ENCODE results near the gene PDGFC.
A peak's percentile ranks its signal among the peaks of the same experiment; 100 is the strongest.

The PDGFC gene

DNA sequence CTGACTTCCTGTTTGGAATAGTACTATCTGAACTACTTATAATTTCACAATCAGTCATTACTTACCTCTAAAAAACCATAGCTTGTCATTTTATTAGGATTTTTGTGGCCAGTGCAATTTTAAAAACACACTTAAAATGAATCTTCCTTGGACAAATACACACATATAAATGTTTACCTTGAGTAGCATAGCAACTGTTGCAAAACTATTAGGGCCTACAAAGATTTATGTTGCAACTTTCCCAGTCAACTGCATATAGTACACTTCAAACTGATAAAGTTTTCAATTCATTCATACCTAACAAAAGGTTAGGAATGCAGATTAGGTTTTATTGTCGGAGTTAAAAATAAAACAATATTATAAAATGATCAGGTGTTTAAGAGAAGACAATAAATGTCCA is 193.0 kb downstream of the PDGFC start:
- no peak for DNase-seq

DNA sequence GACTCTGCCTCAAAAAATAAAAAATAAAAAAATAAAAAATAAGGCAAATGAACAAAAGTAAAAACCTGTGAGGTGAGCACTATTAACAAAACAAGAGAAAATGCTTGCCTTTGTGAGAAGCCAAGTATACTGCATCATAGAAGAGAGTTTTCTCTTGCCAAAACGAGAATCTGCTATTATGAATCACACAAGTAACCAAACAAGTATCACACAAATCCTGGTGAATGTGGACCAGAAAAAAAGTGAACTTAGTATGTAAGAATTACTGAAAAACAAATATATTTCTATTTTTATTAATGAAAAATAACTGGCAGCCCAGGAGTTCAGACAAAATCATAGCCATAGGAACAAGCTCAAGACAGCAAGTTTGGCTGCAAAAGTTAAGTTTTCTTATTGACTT is 193.5 kb downstream of the PDGFC start:
- no peak for DNase-seq

GRCh38 chr4:156775813-156776212 is 195.8 kb downstream of the PDGFC start:
- no peak for DNase-seq

- DNase-seq: no peak
Observed at GRCh38 chr4:156774422-156774821, 197.2 kb downstream of the PDGFC start.

GRCh38 chr4:156773648-156774357 is 197.8 kb downstream of the PDGFC start:
- DNase-seq: no peak

DNA sequence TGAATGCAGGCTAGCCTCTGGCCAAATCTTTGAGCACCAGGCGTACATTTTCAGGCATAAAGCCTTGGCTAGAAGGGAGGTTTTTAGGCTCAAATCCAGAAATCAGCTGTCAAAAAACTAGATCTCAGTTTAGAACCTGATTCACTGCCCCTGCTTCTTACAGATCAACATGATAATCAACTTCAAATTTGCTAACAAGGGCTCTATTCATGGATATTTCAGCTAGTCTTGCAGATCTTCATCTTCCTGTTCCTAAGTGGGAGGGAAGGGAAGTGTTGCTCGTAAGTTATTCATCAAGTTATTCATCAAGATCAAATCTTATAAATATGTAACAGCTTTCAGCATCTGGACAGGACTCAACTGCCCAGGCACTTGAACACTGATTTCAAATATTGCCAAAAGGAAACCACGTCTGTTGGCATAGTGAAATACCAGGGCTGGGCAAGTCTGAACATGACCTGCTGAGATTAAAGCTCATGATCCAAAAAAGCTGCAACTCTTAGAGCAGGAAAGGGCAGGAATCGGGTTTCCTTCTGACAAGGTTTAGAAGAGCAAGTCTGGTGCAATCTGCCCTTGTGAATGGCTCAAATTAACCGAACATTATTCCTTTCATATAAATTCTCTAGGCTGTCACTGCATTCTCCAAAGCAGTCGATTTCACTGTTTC is 200.3 kb downstream of the PDGFC start:
- DNase-seq: peak; percentile 80

DNA sequence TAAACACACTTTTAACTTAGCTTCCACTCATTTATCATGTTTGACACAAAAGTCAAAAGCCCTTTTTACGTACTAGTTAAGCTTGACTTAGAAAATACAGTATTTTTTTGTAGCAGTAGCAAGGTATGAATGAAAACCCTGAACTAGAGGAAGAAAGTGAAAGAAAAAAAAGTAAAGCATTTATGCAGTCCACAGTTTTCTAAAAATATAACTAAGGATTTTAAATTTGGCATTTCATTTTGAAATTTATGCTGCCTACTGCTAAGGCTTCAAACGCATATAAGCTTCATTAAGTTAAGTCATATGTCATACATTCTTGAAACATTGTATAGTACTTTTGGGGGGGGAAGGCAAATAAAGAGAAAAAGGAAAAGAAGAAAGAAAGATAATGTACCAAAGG is 201.5 kb downstream of the PDGFC start:
- DNase-seq: no peak

- no peak for DNase-seq
Observed at GRCh38 chr4:156767911-156768415, 203.6 kb downstream of the PDGFC start.

DNA sequence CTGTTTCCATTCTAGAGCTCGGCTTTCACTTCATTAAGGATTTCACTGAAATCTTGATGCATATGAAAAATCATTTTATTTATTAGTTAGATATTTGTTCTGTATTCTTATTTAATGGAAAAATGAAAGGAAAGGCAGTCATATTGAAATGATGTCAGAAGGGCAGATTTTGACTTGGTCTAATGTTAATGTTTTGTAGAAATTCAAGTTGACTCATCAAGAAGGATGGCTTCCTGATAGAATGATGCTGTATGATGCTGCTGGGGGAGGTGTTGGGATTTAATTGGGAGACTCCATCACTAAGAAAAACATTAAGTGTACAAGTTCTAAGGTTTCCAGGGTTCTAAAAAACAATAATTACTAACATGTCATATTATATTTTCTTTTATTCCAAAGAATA is 204.8 kb downstream of the PDGFC start:
- no peak for DNase-seq

DNA sequence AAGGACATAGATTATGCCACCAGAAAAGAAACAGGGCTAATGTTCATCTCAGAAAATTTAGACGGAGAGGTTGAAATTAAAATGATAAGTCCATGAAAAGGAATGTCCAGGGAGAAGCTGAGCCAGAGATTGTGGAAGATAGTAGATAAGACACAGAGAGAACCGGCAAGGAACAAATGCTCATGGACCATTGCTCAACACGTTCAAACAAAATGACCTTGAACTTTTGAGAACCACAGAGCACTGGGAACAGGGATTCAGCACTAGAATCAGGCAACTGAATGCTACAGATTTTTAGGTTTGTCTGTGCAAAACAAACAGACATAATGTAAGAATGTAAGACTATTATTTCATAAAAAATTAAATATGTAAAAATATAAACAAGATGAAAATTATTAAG is 206.3 kb downstream of the PDGFC start:
- DNase-seq: no peak

- DNase-seq: no peak
Observed at GRCh38 chr4:156764846-156765245, 206.8 kb downstream of the PDGFC start.

- DNase-seq: peak; percentile 21
Observed at GRCh38 chr4:156764145-156764544, 207.5 kb downstream of the PDGFC start.

DNA sequence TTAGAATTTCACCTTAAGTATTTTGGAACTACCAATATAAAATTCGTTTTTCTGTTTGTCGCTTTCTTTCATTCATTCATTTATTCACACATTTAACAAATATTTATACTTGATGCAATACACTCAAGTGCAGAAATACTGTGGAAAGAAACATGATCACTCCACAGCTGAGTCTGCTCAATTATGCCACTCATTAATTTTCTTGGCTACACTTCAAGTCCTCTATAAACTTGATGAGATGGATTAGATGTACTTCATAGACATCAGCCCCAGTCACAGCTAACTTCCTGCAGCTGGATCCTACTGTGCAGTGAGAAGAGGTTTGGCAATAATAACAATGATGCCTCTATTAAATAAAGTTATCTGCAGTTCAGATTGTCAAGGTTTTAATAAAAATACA is 208.1 kb downstream of the PDGFC start:
- DNase-seq: peak; percentile 86

GRCh38 chr4:156762851-156763250 is 208.7 kb downstream of the PDGFC start:
- peak; percentile 24 for DNase-seq

DNA sequence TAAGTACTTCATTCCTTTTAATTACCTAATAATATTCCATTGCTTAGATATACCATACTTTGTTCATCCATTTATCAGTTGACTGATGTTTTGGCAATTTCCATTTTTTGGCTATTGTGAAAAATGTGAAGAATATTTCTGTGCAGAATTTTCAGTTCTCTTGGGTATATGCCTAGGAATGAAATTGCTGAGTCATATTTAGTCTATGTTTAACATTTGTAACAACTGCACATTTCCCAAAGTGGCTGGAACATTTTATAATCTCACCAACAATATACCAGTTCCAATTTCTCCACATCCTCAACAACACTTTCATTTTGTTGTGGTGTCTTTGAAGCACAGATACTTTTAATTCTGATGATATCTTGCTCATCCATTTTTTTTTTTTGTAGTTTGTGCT is 215.5 kb downstream of the PDGFC start:
- no peak for DNase-seq

- no peak for DNase-seq
Observed at GRCh38 chr4:156754832-156755570, 216.6 kb downstream of the PDGFC start.

DNA sequence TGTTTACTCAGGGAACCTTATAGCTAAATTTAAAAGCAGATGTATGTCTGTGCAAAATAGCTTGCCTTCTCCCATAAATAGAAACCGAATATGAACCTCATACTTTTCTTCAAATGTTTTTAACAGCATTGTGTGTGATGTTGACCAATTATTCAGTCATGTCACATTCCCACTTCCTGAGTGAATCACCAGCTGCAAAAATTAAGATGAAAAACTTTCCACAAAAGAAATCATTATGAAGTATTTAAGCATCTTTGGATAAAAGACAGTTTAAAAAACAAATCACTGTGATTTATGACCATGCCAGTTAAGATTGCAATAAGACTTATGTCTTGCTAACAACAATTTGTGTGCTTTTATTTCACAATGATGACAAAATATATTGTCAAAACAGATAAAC is 220.1 kb downstream of the PDGFC start:
- DNase-seq: no peak

DNA sequence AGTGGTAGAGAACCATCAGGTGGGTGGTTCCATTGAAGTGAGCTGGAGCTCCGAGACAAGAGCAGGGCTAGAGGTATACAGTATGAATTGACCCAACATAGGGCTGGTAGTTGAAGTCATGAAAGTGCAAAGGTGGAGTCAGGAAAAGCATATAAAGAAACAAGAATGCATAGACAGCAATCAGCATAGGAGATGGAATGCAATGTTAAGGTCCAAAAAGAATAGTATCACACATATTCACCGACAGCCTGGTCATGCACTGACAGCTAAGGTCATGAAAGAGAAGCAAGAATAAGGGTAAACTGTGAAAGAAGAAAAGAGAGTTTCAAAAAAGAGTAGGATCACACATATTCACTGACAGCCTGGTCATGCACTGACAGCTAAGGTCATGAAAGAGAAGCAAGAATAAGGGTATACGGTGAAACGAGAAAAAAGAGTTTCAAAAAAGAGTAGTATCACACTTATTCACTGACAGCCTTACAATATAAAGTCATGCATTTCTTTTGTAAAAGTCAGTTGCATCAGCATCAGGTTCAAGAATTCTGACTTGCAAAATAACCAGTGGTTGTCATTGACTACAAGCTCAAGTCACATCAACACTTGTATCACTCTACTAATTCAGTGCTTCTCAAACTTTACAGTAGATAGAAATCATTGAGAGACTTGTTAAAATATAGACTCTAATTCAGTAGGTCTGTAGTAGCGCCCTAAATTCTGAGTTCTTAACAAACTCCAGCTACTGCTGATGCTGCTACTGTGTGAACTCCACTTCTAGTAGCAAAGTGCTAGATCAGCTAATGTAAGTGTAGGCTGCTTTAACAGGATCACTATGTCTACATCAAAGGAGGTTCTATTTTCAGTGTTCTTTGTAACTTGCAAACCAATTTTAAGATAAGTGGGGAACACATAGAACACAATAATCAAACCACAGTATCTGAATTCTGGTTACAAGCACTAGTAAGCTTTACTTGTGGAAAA is 221.9 kb downstream of the PDGFC start:
- DNase-seq: no peak

DNA sequence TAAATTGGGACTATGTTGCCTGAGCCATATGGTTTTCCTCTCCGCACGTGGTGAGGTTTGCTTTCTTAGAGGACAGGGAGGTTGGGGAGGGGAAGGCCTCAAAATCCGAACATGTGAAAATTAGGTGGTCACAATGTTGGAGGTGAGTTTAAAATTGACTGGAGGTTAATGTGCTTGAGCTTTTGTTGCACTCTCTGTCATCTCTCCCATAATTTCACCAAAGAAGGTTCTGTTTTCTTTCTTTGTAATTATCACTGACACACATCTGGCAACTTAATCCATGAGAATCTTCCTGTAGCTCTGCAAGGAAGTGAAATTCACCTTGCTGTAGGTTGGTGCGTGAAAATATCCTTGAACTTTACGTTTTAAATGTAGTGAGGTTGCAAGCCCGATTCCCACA is 225.5 kb downstream of the PDGFC start:
- no peak for DNase-seq

- no peak for DNase-seq
Observed at GRCh38 chr4:156738766-156739165, 232.8 kb downstream of the PDGFC start.

DNA sequence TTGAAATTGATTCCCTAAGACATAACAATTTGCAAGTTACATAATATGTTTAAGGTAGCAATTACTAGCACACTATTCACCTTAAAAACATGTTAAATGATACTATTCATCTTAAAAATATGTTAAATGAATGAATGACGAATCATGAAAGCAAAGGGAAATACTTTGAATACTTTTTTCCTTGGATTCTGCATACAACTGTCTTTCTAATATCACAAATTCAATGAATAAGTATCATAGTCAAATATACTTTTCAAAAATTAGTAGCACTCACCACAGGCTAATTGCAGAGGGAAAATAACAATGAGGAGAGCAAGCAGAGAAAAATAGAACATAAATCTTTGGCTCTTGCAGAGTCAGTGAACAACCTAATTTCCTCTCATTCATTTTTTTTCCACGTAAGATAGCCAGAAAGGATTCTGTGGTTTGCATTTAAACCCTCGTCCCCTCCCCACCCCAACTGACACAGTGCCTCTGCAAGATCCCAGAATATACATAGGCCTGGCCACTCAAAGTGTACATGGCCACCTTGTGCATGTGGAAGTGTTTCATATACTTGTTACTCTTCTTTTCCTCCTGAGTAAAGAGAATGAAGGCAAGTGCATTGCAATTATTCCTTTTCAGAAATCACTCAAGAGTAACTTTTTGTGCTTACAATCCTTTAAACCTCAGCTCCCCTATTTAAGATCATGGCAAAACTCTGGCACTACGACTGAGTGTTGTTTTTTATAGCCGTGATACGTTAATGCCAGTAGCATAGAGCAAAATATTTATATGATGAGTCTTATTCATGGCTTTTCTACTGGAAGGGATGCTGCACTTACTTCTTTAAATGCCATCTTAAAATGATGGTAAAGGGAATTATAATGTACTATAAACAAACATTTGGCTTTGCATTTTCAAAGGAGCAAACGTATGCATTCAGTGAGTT is 236.4 kb downstream of the PDGFC start:
- DNase-seq: no peak

- DNase-seq: no peak
Observed at GRCh38 chr4:156733582-156733981, 238.0 kb downstream of the PDGFC start.

Data from NCI-H1105 treated with DMSO at 0.1 percent for 48 hours (cell line).